Neural cell (in vitro differentiated cells): Measurements from ENCODE around the gene SLC15A4. TPM values are rescaled to one million over a fixed set of nuclear protein-coding genes. Genes with fewer than 3 reads are reported as not detected.
"Not testable (repeated sequence)": the region's sequence is repeated elsewhere in the genome, so short reads cannot be mapped to it uniquely, and the experiment has no call there.

ENCODE experiments used
- H2AFZ ChIP-seq: fragments of 200-600, 300-800 bp; sonication (generic), shearing (Covaris generic); 2 replicates; pipeline ENCODE4 v1.6.0; 2014; ENCODE audit warnings: low read depth, mild to moderate bottlenecking, antibody characterized with exemption, low read length, moderate library complexity
- H3F3A ChIP-seq: fragments of 200-600 bp; shearing (Covaris generic); 2 replicates; pipeline ENCODE4 v1.6.1; 2016; ENCODE audit warnings: mild to moderate bottlenecking, moderate library complexity, mixed read lengths, antibody characterized with exemption, low read length; ENCODE audit not compliant: insufficient read depth, poor library complexity, severe bottlenecking
- H3K27ac ChIP-seq: fragments of 200-600, 300-800 bp; sonication (generic), shearing (Covaris generic); 2 replicates; pipeline ENCODE4 v1.5.1; 2014; ENCODE audit warnings: mild to moderate bottlenecking, low read length, moderate library complexity
- H3K27me3 ChIP-seq: fragments of 300-800, 200-600 bp; sonication (generic), shearing (Covaris generic); 2 replicates; pipeline ENCODE4 v1.6.0; 2014; ENCODE audit warnings: mild to moderate bottlenecking, low read depth, low read length, moderate library complexity; ENCODE audit not compliant: insufficient read depth
- H3K36me3 ChIP-seq: fragments of 300-800, 200-600 bp; sonication (generic), shearing (Covaris generic); 2 replicates; pipeline ENCODE4 v1.5.1; 2014; ENCODE audit warnings: mild to moderate bottlenecking, antibody characterized with exemption, low read length, moderate library complexity; ENCODE audit not compliant: insufficient read depth
- H3K4me2 ChIP-seq: fragments of 300-800, 200-600 bp; sonication (generic), shearing (Covaris generic); 2 replicates; pipeline ENCODE4 v1.6.0; 2014; ENCODE audit warnings: mild to moderate bottlenecking, low read length
- H3K4me3 ChIP-seq: fragments of 300-800, 200-600 bp; sonication (generic), shearing (Covaris generic); 2 replicates; pipeline ENCODE4 v1.5.1; 2014; ENCODE audit warnings: mild to moderate bottlenecking, low read length, moderate library complexity
- H3K79me2 ChIP-seq: fragments of 200-600 bp; shearing (Covaris generic); replicated peaks from 2 replicates; pipeline ENCODE4 v1.6.0; 2014; ENCODE audit warnings: mild to moderate bottlenecking, low read length, moderate library complexity; ENCODE audit not compliant: insufficient read depth
- H3K9ac ChIP-seq: fragments of 300-800, 200-600 bp; sonication (generic), shearing (Covaris generic); 2 replicates; pipeline ENCODE4 v1.6.1; 2016; ENCODE audit warnings: mild to moderate bottlenecking, low read length, mixed read lengths
- H3K9me2 ChIP-seq: fragments of 200-600 bp; shearing (Covaris generic); 2 replicates; pipeline ENCODE4 v1.6.1; 2016; ENCODE audit warnings: mild to moderate bottlenecking, low read length, mixed read lengths; ENCODE audit not compliant: insufficient read depth
- H3K9me3 ChIP-seq: fragments of 200-600, 300-800 bp; sonication (generic), shearing (Covaris generic); 2 replicates; pipeline ENCODE4 v1.6.1; 2016; ENCODE audit warnings: mild to moderate bottlenecking, mixed run types, low read length, moderate library complexity, mixed read lengths
- H4K20me1 ChIP-seq: fragments of 200-600 bp; shearing (Covaris generic); 2 replicates; pipeline ENCODE4 v1.6.1; 2016; ENCODE audit warnings: mild to moderate bottlenecking, mixed run types; ENCODE audit not compliant: insufficient read depth
- EP300 ChIP-seq: fragments of 450-650 bp; conservative IDR thresholded peaks from 2 replicates; pipeline ENCODE4 v1.6.1; 2014; ENCODE audit warnings: antibody characterized with exemption, mild to moderate bottlenecking, moderate library complexity; ENCODE audit not compliant: poor library complexity, severe bottlenecking
- EZH2 ChIP-seq: fragments of 200-600, 300-800 bp; shearing (Covaris generic), sonication (generic); IDR thresholded peaks from 2 replicates; pipeline ENCODE4 v1.6.1; 2014; ENCODE audit warnings: antibody characterized with exemption, low read length, borderline replicate concordance, mild to moderate bottlenecking; ENCODE audit not compliant: insufficient read depth, poor library complexity, severe bottlenecking
- MXI1 ChIP-seq: fragments of 450-650 bp; conservative IDR thresholded peaks from 2 replicates; pipeline ENCODE4 v1.6.1; 2014; ENCODE audit warnings: antibody characterized with exemption, mild to moderate bottlenecking; ENCODE audit not compliant: poor library complexity, severe bottlenecking
- POLR2AphosphoS5 ChIP-seq: IDR thresholded peaks from 2 replicates; pipeline ENCODE4 v1.6.1; 2012
- RAD21 ChIP-seq: fragments of 450-650 bp; conservative IDR thresholded peaks from 2 replicates; pipeline ENCODE4 v1.6.1; 2014; ENCODE audit warnings: antibody characterized with exemption, mild to moderate bottlenecking, moderate library complexity
- REST ChIP-seq: IDR thresholded peaks from 2 replicates; pipeline ENCODE4 v1.6.1; 2012; ENCODE audit warnings: borderline replicate concordance
- SMC3 ChIP-seq: fragments of 450-650 bp; conservative IDR thresholded peaks from 2 replicates; pipeline ENCODE4 v1.6.1; 2014; ENCODE audit warnings: antibody characterized with exemption, mild to moderate bottlenecking, moderate library complexity; ENCODE audit not compliant: poor library complexity
- TAF1 ChIP-seq: IDR thresholded peaks from 2 replicates; pipeline ENCODE4 v1.6.1; 2012; ENCODE audit warnings: low read depth
- polyA plus RNA-seq: library from polyadenylated mRNA; depleted of rRNA; stranded (reverse); fragments of >200 nt; gene quantifications from 2 replicates; pipeline ENCODE4 v1.2.3, GENCODE V29; 2014
- TF ChIP-seq, protein P1 (sequence below): fragments of 450-650 bp; IDR thresholded peaks from 2 replicates; pipeline ENCODE4 v1.5.1; 2014; ENCODE audit warnings: antibody characterized with exemption, mild to moderate bottlenecking, moderate library complexity; ENCODE audit not compliant: poor library complexity, severe bottlenecking

Gene SLC15A4
- polyA plus RNA-seq, 1 donor from 2014 or later: 34.7 TPM

DNA sequence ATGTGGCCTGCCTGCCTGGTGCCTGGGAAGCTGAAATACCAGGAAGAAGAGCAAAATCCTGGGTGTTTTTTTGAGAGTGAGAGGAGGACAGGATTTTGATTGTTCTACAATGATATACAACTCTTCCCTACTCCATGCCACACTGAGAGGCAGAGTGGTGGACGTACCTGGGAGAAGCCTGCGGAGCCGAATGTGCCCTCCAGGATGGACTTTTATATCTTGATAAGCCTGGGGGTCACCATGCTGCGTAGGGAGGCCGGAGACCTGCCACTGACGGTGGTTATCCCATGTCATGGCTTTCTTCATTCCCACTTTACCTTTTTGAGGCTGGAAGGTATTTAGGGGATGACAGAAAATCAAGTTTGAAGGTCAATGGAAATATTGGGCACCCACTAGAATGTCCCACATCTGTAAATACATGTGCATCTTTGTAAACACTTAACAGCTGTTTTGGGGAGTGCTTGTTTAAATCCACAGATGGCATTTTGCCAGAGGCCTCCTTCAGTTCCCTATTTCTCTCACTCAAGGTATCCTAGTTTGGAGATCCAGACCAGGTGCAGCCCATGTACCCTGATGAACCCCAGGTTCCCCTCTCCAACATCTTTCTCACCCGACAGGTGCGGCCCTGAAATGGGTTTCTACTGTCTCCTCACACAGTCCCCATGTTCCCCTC is 28.4 kb upstream of the SLC15A4 start:
- H2AFZ ChIP-seq: no peak overlapping the region
- no peaks in the 10 kb centered on the region for H3F3A ChIP-seq
- H4K20me1 ChIP-seq: no peaks in the 10 kb centered on the region
- no peaks in the 10 kb centered on the region for H3K9me2 ChIP-seq
- TF ChIP-seq SMC3: no peak
- TF ChIP-seq TAF1: no peak
- TF ChIP-seq, protein P1, sequence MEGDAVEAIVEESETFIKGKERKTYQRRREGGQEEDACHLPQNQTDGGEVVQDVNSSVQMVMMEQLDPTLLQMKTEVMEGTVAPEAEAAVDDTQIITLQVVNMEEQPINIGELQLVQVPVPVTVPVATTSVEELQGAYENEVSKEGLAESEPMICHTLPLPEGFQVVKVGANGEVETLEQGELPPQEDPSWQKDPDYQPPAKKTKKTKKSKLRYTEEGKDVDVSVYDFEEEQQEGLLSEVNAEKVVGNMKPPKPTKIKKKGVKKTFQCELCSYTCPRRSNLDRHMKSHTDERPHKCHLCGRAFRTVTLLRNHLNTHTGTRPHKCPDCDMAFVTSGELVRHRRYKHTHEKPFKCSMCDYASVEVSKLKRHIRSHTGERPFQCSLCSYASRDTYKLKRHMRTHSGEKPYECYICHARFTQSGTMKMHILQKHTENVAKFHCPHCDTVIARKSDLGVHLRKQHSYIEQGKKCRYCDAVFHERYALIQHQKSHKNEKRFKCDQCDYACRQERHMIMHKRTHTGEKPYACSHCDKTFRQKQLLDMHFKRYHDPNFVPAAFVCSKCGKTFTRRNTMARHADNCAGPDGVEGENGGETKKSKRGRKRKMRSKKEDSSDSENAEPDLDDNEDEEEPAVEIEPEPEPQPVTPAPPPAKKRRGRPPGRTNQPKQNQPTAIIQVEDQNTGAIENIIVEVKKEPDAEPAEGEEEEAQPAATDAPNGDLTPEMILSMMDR: no peak
- no peak for TF ChIP-seq EP300
- TF ChIP-seq REST: no peak
- no peak for TF ChIP-seq EZH2
- no peak for TF ChIP-seq POLR2AphosphoS5
- no peak for TF ChIP-seq MXI1
- no peak for TF ChIP-seq RAD21
- no peaks in the 10 kb centered on the region for H3K9me3 ChIP-seq
- H3K4me3 ChIP-seq: no peak overlapping the region
- H3K9ac ChIP-seq: no peak overlapping the region
- no peak overlapping the region for H3K27ac ChIP-seq
- H3K27me3 ChIP-seq: peaks cover 23% of the 10 kb centered on the region
- no peaks in the 10 kb centered on the region for H3K36me3 ChIP-seq
- no peaks in the 10 kb centered on the region for H3K79me2 ChIP-seq
- H3K4me2 ChIP-seq: no peak overlapping the region

DNA sequence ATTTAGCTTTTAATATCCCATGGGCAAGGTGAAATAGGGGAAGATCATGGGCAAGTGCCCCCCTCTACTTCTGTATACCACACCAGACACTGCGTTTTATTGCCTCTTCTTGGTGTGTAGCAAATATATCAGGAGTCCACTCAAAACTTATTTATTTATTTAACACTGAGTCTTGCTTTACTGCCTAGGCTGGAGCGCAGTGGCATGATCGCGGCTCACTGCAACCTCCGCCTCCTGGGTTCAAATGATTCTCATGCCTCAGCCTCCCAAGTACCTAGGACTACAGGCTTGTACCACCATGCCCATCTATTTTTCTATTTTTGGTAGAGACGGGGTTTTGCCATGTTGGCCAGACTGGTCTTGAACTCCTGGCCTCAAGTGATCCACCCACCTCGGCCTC is 27.7 kb upstream of the SLC15A4 start:
- H3K9ac ChIP-seq, H3K9me3 ChIP-seq, H3K4me2 ChIP-seq, H3K9me2 ChIP-seq, H3K36me3 ChIP-seq, H3K27ac ChIP-seq, H3K79me2 ChIP-seq, H3K4me3 ChIP-seq, H3F3A ChIP-seq, H2AFZ ChIP-seq, H4K20me1 ChIP-seq: not testable (repeated sequence)
- peaks cover 23% of the 10 kb centered on the region for H3K27me3 ChIP-seq

GRCh38 chr12:128850400-128850799 is 26.6 kb upstream of the SLC15A4 start:
- no peak overlapping the region for H3K4me2 ChIP-seq
- no peaks in the 10 kb centered on the region for H3K36me3 ChIP-seq
- no peaks in the 10 kb centered on the region for H3K9me2 ChIP-seq
- H3F3A ChIP-seq: no peaks in the 10 kb centered on the region
- no peak overlapping the region for H3K4me3 ChIP-seq
- H3K9ac ChIP-seq: no peak overlapping the region
- no peaks in the 10 kb centered on the region for H3K9me3 ChIP-seq
- H3K27me3 ChIP-seq: peaks cover 23% of the 10 kb centered on the region
- H3K79me2 ChIP-seq: no peaks in the 10 kb centered on the region
- H4K20me1 ChIP-seq: no peaks in the 10 kb centered on the region
- no peak overlapping the region for H2AFZ ChIP-seq
- no peak overlapping the region for H3K27ac ChIP-seq
- no peak for TF ChIP-seq SMC3
- TF ChIP-seq MXI1: no peak
- no peak for TF ChIP-seq EZH2
- no peak for TF ChIP-seq TAF1
- TF ChIP-seq, protein P1: no peak
- no peak for TF ChIP-seq REST
- TF ChIP-seq EP300: no peak
- no peak for TF ChIP-seq RAD21
- no peak for TF ChIP-seq POLR2AphosphoS5
